Subcutaneous adipose tissue (tissue), 4 donors: ENCODE data around the gene ZG16. TPM values are rescaled to one million over a fixed set of nuclear protein-coding genes. Genes with fewer than 3 reads are reported as not detected.

Experiments used
- CTCF ChIP-seq: fragments of 450-650 bp; IDR thresholded peaks from one replicate; pipeline ENCODE4 v1.5.1; 2016; ENCODE audit warnings: low read depth, mild to moderate bottlenecking, control low read depth, antibody characterized with exemption, moderate library complexity
- total RNA-seq, 4 donors: library from RNA; depleted of rRNA; stranded (reverse); fragments of >200 nt; gene quantifications; one replicate each; pipeline ENCODE4 v1.1.0, GENCODE V29; 2016

Gene ZG16
- total RNA-seq, 4 donors from 2014 or later, result 0.17 to 0.75 TPM; not detected in 2

GRCh38 chr16:29815032-29815721 lies 37.1 kb downstream of the ZG16 start:
- no peak for TF ChIP-seq CTCF

- TF ChIP-seq CTCF, result no peak
Observed at GRCh38 chr16:29815793-29816693, 38.0 kb downstream of the ZG16 start, which contains the start of gene PAGR1. Gene PAGR1, plus strand, starts transcription at chr16:29816152. Its CDS starts 374 bp downstream, at chr16:29816526.

- TF ChIP-seq CTCF, result no peak
Observed at GRCh38 chr16:29816694-29817441, 38.8 kb downstream of the ZG16 start.

GRCh38 chr16:29818082-29818481 lies 40.0 kb downstream of the ZG16 start:
- TF ChIP-seq CTCF, result no peak

- no peak for TF ChIP-seq CTCF
Observed at GRCh38 chr16:29819506-29819905, 41.5 kb downstream of the ZG16 start.

- TF ChIP-seq CTCF, result no peak
Observed at GRCh38 chr16:29820271-29820701, 42.2 kb downstream of the ZG16 start, which contains the start of gene MVP. Gene MVP, plus strand, starts transcription at chr16:29820462. Its CDS starts 10,088 bp downstream, at chr16:29830550.
